T-helper 2 cell treated with Interferon-gamma antibody and Interleukin-4, amounts not matched to agents 5 μg/mL and 100 μg/mL, for 36 hours (primary cell): ENCODE results near the gene TRMU.

Source experiments
- DNase-seq: peaks from one replicate; pipeline ENCODE4 v3.0.0; 2021; ENCODE audit warnings: low spot score
- H3K27ac Mint-ChIP-seq: one replicate; pipeline ENCODE4 v1.8.0; 2021; ENCODE audit warnings: mild to moderate bottlenecking, mixed read lengths
- H3K27me3 Mint-ChIP-seq: one replicate; pipeline ENCODE4 v1.8.0; 2021; ENCODE audit warnings: low read depth, mixed read lengths
- H3K36me3 Mint-ChIP-seq: one replicate; pipeline ENCODE4 v1.8.0; 2021; ENCODE audit warnings: low read depth, mixed read lengths
- H3K4me1 Mint-ChIP-seq: one replicate; pipeline ENCODE4 v1.8.0; 2021; ENCODE audit warnings: low read depth, mixed read lengths
- H3K4me3 Mint-ChIP-seq: one replicate; pipeline ENCODE4 v1.8.0; 2022; ENCODE audit warnings: mild to moderate bottlenecking, moderate library complexity, mixed read lengths
- H3K9me3 Mint-ChIP-seq: one replicate; pipeline ENCODE4 v1.8.0; 2021; ENCODE audit warnings: mixed read lengths

TRMU gene

GRCh38 chr22:46318576-46318975, 16.9 kb upstream of the TRMU start:
- no peak overlapping the region for H3K4me3 Mint-ChIP-seq
- peak overlapping the region; percentile 26 for H3K27ac Mint-ChIP-seq
- H3K27me3 Mint-ChIP-seq = no peaks in the 10 kb centered on the region
- H3K9me3 Mint-ChIP-seq = no peaks in the 10 kb centered on the region
- H3K36me3 Mint-ChIP-seq = peaks cover 68% of the 10 kb centered on the region
- no peak for DNase-seq
- H3K4me1 Mint-ChIP-seq = no peaks in the 10 kb centered on the region

- Mint-ChIP-seq H3K36me3 (peaks cover 70% of the 10 kb centered on the region), H3K4me3 (no peak overlapping the region), H3K4me1 (no peaks in the 10 kb centered on the region), H3K27me3 (no peaks in the 10 kb centered on the region), H3K27ac (no peak overlapping the region), H3K9me3 (no peaks in the 10 kb centered on the region)
- no peak for DNase-seq
Measured at GRCh38 chr22:46319319-46319718, 16.2 kb upstream of the TRMU start.

GRCh38 chr22:46320166-46320710, 15.3 kb upstream of the TRMU start:
- no peak for DNase-seq
- Mint-ChIP-seq H3K4me1 (no peaks in the 10 kb centered on the region), H3K9me3 (no peaks in the 10 kb centered on the region), H3K27ac (no peak overlapping the region), H3K27me3 (no peaks in the 10 kb centered on the region), H3K36me3 (peaks cover 75% of the 10 kb centered on the region), H3K4me3 (no peak overlapping the region)

- Mint-ChIP-seq H3K36me3 (peaks cover 70% of the 10 kb centered on the region), H3K27ac (no peak overlapping the region), H3K4me1 (no peaks in the 10 kb centered on the region), H3K9me3 (no peaks in the 10 kb centered on the region), H3K4me3 (no peak overlapping the region), H3K27me3 (no peaks in the 10 kb centered on the region)
- DNase-seq = no peak
Measured at GRCh38 chr22:46320716-46321386, 14.7 kb upstream of the TRMU start.

- DNase-seq = no peak
- Mint-ChIP-seq H3K4me3 (no peak overlapping the region), H3K36me3 (peaks cover 60% of the 10 kb centered on the region), H3K4me1 (no peaks in the 10 kb centered on the region), H3K27ac (no peak overlapping the region), H3K9me3 (no peaks in the 10 kb centered on the region), H3K27me3 (no peaks in the 10 kb centered on the region)
Measured at GRCh38 chr22:46322711-46323110, 12.8 kb upstream of the TRMU start.

- no peaks in the 10 kb centered on the region for H3K9me3 Mint-ChIP-seq
- DNase-seq = no peak
- H3K27me3 Mint-ChIP-seq = no peaks in the 10 kb centered on the region
- H3K4me3 Mint-ChIP-seq = no peak overlapping the region
- no peaks in the 10 kb centered on the region for H3K4me1 Mint-ChIP-seq
- no peak overlapping the region for H3K27ac Mint-ChIP-seq
- H3K36me3 Mint-ChIP-seq = peaks cover 60% of the 10 kb centered on the region
Measured at GRCh38 chr22:46323162-46323561, 12.4 kb upstream of the TRMU start.

- Mint-ChIP-seq H3K4me3 (no peak overlapping the region), H3K9me3 (no peaks in the 10 kb centered on the region), H3K36me3 (peaks cover 57% of the 10 kb centered on the region), H3K4me1 (no peaks in the 10 kb centered on the region), H3K27me3 (no peaks in the 10 kb centered on the region), H3K27ac (no peak overlapping the region)
- no peak for DNase-seq
Measured at GRCh38 chr22:46326066-46326680, 9.3 kb upstream of the TRMU start.

- Mint-ChIP-seq H3K36me3 (peaks cover 50% of the 10 kb centered on the region), H3K27me3 (no peaks in the 10 kb centered on the region), H3K4me3 (no peak overlapping the region), H3K27ac (no peak overlapping the region), H3K4me1 (no peaks in the 10 kb centered on the region), H3K9me3 (no peaks in the 10 kb centered on the region)
- no peak for DNase-seq
Measured at GRCh38 chr22:46327691-46328465, 7.6 kb upstream of the TRMU start.

- no peak for DNase-seq
Measured at GRCh38 chr22:46328797-46329196, 6.7 kb upstream of the TRMU start.

GRCh38 chr22:46329616-46330015, 5.9 kb upstream of the TRMU start:
- Mint-ChIP-seq H3K36me3 (peaks cover 43% of the 10 kb centered on the region), H3K27me3 (no peaks in the 10 kb centered on the region), H3K4me1 (peaks cover 1% of the 10 kb centered on the region), H3K4me3 (no peak overlapping the region), H3K27ac (no peak overlapping the region), H3K9me3 (no peaks in the 10 kb centered on the region)
- DNase-seq = no peak

More at GRCh38 chr22:46328797-46329196, 6.7 kb upstream of the TRMU start:
- Mint-ChIP-seq H3K36me3 (peaks cover 50% of the 10 kb centered on the region), H3K4me3 (no peak overlapping the region), H3K4me1 (no peaks in the 10 kb centered on the region), H3K9me3 (no peaks in the 10 kb centered on the region), H3K27me3 (no peaks in the 10 kb centered on the region), H3K27ac (no peak overlapping the region)

- Mint-ChIP-seq H3K27ac (no peak overlapping the region), H3K27me3 (no peaks in the 10 kb centered on the region), H3K36me3 (peaks cover 40% of the 10 kb centered on the region), H3K4me3 (no peak overlapping the region), H3K4me1 (peaks cover 5% of the 10 kb centered on the region), H3K9me3 (no peaks in the 10 kb centered on the region)
- DNase-seq = no peak
Measured at GRCh38 chr22:46330426-46330825, 5.1 kb upstream of the TRMU start.

- no peaks in the 10 kb centered on the region for H3K27me3 Mint-ChIP-seq
Measured at GRCh38 chr22:46331496-46331895, 4.0 kb upstream of the TRMU start.

GRCh38 chr22:46336119-46337078, 885 bp downstream of the TRMU start:
- peak overlapping the region; percentile 89 for H3K27ac Mint-ChIP-seq
- peaks cover 40% of the 10 kb centered on the region for H3K36me3 Mint-ChIP-seq

More at GRCh38 chr22:46331496-46331895, 4.0 kb upstream of the TRMU start:
- H3K4me3 Mint-ChIP-seq = no peak overlapping the region
- H3K27ac Mint-ChIP-seq = no peak overlapping the region
- no peaks in the 10 kb centered on the region for H3K9me3 Mint-ChIP-seq
- H3K4me1 Mint-ChIP-seq = peaks cover 7% of the 10 kb centered on the region
- DNase-seq = no peak
- H3K36me3 Mint-ChIP-seq = peaks cover 41% of the 10 kb centered on the region

More at GRCh38 chr22:46336119-46337078, 885 bp downstream of the TRMU start:
- no peak for DNase-seq
- H3K4me1 Mint-ChIP-seq = peaks cover 26% of the 10 kb centered on the region
- H3K27me3 Mint-ChIP-seq = no peaks in the 10 kb centered on the region
- H3K4me3 Mint-ChIP-seq = peak overlapping the region; percentile 96
- no peaks in the 10 kb centered on the region for H3K9me3 Mint-ChIP-seq
